ENCODE results near the gene CRB3.
A peak's percentile ranks its signal among the peaks of the same experiment; 100 is the strongest.

The CRB3 gene

GRCh38 chr19:6465663-6466062 is 1.6 kb downstream of the CRB3 start:
- DNase-seq (ENCODE audit: low read depth in 2 of 2, low spot score in 1 of 2): no peak

- no peak for DNase-seq (ENCODE audit: low read depth in 2 of 2, low spot score in 1 of 2)
Observed at GRCh38 chr19:6466526-6467248, 2.6 kb downstream of the CRB3 start.

- no peak for DNase-seq (ENCODE audit: low read depth in 2 of 2, low spot score in 1 of 2)
Observed at GRCh38 chr19:6467384-6467783, 3.3 kb downstream of the CRB3 start.

GRCh38 chr19:6470173-6470572 is 6.1 kb downstream of the CRB3 start:
- DNase-seq (ENCODE audit: low read depth in 2 of 2, low spot score in 1 of 2): no peak

GRCh38 chr19:6471076-6471475 is 7.0 kb downstream of the CRB3 start:
- DNase-seq (ENCODE audit: low read depth in 2 of 2, low spot score in 1 of 2): no peak

- DNase-seq (ENCODE audit: low read depth in 2 of 2, low spot score in 1 of 2): no peak
Observed at GRCh38 chr19:6472713-6473112, 8.6 kb downstream of the CRB3 start.

- no peak for DNase-seq (ENCODE audit: low read depth in 2 of 2, low spot score in 1 of 2)
Observed at GRCh38 chr19:6473647-6474046, 9.6 kb downstream of the CRB3 start.

GRCh38 chr19:6475321-6476108 is 11.4 kb downstream of the CRB3 start:
- DNase-seq (ENCODE audit: low read depth in 2 of 2, low spot score in 1 of 2): no peak

- peak in 1 of 2 donors; percentile 24 for DNase-seq (ENCODE audit: low read depth in 2 of 2, low spot score in 1 of 2)
Observed at GRCh38 chr19:6476155-6476895, 12.3 kb downstream of the CRB3 start.

GRCh38 chr19:6476896-6477431 is 12.9 kb downstream of the CRB3 start:
- DNase-seq (ENCODE audit: low read depth in 2 of 2, low spot score in 1 of 2): no peak

GRCh38 chr19:6478815-6479214 is 14.7 kb downstream of the CRB3 start:
- DNase-seq (ENCODE audit: low read depth in 2 of 2, low spot score in 1 of 2): no peak

GRCh38 chr19:6479836-6480398 is 15.8 kb downstream of the CRB3 start:
- no peak for DNase-seq (ENCODE audit: low read depth in 2 of 2, low spot score in 1 of 2)

- DNase-seq (ENCODE audit: low read depth in 2 of 2, low spot score in 1 of 2): peak in 1 of 2 donors; percentile 30
Observed at GRCh38 chr19:6480848-6481415, 16.9 kb downstream of the CRB3 start.

GRCh38 chr19:6481541-6482342 is 17.7 kb downstream of the CRB3 start, which contains the start of gene DENND1C:
Gene DENND1C, minus strand, starts transcription at chr19:6481787. Its CDS starts 92 bp downstream, at chr19:6481695.
- peak; percentile 33 to 50 for DNase-seq (ENCODE audit: low read depth in 2 of 2, low spot score in 1 of 2)

- no peak for DNase-seq (ENCODE audit: low read depth in 2 of 2, low spot score in 1 of 2)
Observed at GRCh38 chr19:6482343-6482686, 18.2 kb downstream of the CRB3 start.

- no peak for DNase-seq (ENCODE audit: low read depth in 2 of 2, low spot score in 1 of 2)
Observed at GRCh38 chr19:6483235-6483634, 19.2 kb downstream of the CRB3 start.

- no peak for DNase-seq (ENCODE audit: low read depth in 2 of 2, low spot score in 1 of 2)
Observed at GRCh38 chr19:6484230-6484629, 20.2 kb downstream of the CRB3 start.

GRCh38 chr19:6484831-6485230 is 20.8 kb downstream of the CRB3 start:
- no peak for DNase-seq (ENCODE audit: low read depth in 2 of 2, low spot score in 1 of 2)

- DNase-seq (ENCODE audit: low read depth in 2 of 2, low spot score in 1 of 2): no peak
Observed at GRCh38 chr19:6489278-6490061, 25.4 kb downstream of the CRB3 start.

All from stimulated activated CD8-positive, alpha-beta memory T cell treated with anti-CD3 and anti-CD28 coated beads, Interleukin-4, amount 100 ng/mL, for 4 hours (primary cell).